Measurements from ENCODE around the gene ARPC1B. TPM values are rescaled to one million over a fixed set of nuclear protein-coding genes. Genes with fewer than 3 reads are reported as not detected.
A peak's percentile ranks its signal among the peaks of the same experiment; 100 is the strongest.

The ARPC1B gene
- total RNA-seq, 2 donors from 2014 or later, result 85.4 to 86.5 TPM

GRCh38 chr7:99387912-99388311, 13.4 kb downstream of the ARPC1B start:
- H3K27me3 ChIP-seq (replicated peaks; ENCODE audit: insufficient read depth), result no peaks in the 10 kb centered on the region
- TF ChIP-seq POLR2A (IDR thresholded peaks at IDR 0.05) (no peak), CTCF (IDR thresholded peaks at IDR 0.05) (no peak), POLR2AphosphoS5 (IDR thresholded peaks at IDR 0.05) (no peak)
- no peak overlapping the region for H3K27ac ChIP-seq
- H3K4me1 ChIP-seq (replicated peaks), result no peaks in the 10 kb centered on the region
- intact Hi-C loops (cut with DNase I), result no loop called here
- peaks cover 0 to 6% of the 10 kb centered on the region in 2 donors for H3K36me3 ChIP-seq
- no peak overlapping the region for H3K4me3 ChIP-seq
- DNase-seq (ENCODE audit: low spot score), result no peak
- WGBS, result 93% methylated on average over 20 of the region's 20 CpGs
- no peaks in the 10 kb centered on the region for H3K9me3 ChIP-seq

GRCh38 chr7:99389772-99390171, 15.2 kb downstream of the ARPC1B start:
- TF ChIP-seq POLR2AphosphoS5 (IDR thresholded peaks at IDR 0.05) (no peak), POLR2A (IDR thresholded peaks at IDR 0.05) (no peak), CTCF (IDR thresholded peaks at IDR 0.05) (no peak)
- H3K4me3 ChIP-seq, result no peak overlapping the region
- peaks cover 0 to 6% of the 10 kb centered on the region in 2 donors for H3K36me3 ChIP-seq
- no peak overlapping the region for H3K27ac ChIP-seq
- no peaks in the 10 kb centered on the region for H3K27me3 ChIP-seq (replicated peaks; ENCODE audit: insufficient read depth)
- no peaks in the 10 kb centered on the region for H3K9me3 ChIP-seq
- DNase-seq (ENCODE audit: low spot score), result no peak
- 85% methylated on average over 11 of the region's 13 CpGs for WGBS
- intact Hi-C loops (cut with DNase I), result loop anchor here (10.0 kb wide), 1 partner anchor 65 kb away; the partner anchor contains the start of gene ARPC1A
- peaks cover 5% of the 10 kb centered on the region for H3K4me1 ChIP-seq (replicated peaks)

GRCh38 chr7:99390941-99391602, 16.5 kb downstream of the ARPC1B start:
- no peaks in the 10 kb centered on the region for H3K9me3 ChIP-seq
- no peak overlapping the region for H3K27ac ChIP-seq
- peaks cover 0 to 6% of the 10 kb centered on the region in 2 donors for H3K36me3 ChIP-seq
- 92% methylated on average over 23 of the region's 23 CpGs for WGBS
- peaks cover 5% of the 10 kb centered on the region for H3K4me1 ChIP-seq (replicated peaks)
- no peak for DNase-seq (ENCODE audit: low spot score)
- intact Hi-C loops (cut with DNase I), result loop anchor here (10.0 kb wide), 1 partner anchor 66 kb away; the partner anchor contains the start of gene ARPC1A
- TF ChIP-seq POLR2A (IDR thresholded peaks at IDR 0.05) (no peak), CTCF (IDR thresholded peaks at IDR 0.05) (no peak), POLR2AphosphoS5 (IDR thresholded peaks at IDR 0.05) (no peak)
- H3K27me3 ChIP-seq (replicated peaks; ENCODE audit: insufficient read depth), result no peaks in the 10 kb centered on the region
- no peak overlapping the region for H3K4me3 ChIP-seq

- no peaks in the 10 kb centered on the region for H3K9me3 ChIP-seq
- H3K4me1 ChIP-seq (replicated peaks), result peaks cover 5% of the 10 kb centered on the region
- peaks cover 0 to 6% of the 10 kb centered on the region in 2 donors for H3K36me3 ChIP-seq
- intact Hi-C loops (cut with DNase I), result loop anchor here (10.0 kb wide), 1 partner anchor 67 kb away; the partner anchor contains the start of gene ARPC1A
- TF ChIP-seq POLR2AphosphoS5 (IDR thresholded peaks at IDR 0.05), result no peak
- no peak for TF ChIP-seq CTCF (IDR thresholded peaks at IDR 0.05)
- H3K4me3 ChIP-seq, result peak overlapping the region in 1 of 2 donors; percentile 42
- H3K27me3 ChIP-seq (replicated peaks; ENCODE audit: insufficient read depth), result no peaks in the 10 kb centered on the region
- H3K27ac ChIP-seq, result peak overlapping the region; percentile 66 to 68
- DNase-seq (ENCODE audit: low spot score), result no peak
- 55% methylated on average over 8 of the region's 8 CpGs for WGBS
Measured at GRCh38 chr7:99392046-99392445, 17.5 kb downstream of the ARPC1B start.

Measured in prostate gland (tissue), 2 donors.